Measurements from ENCODE around the gene SH3D19. TPM values are rescaled to one million over a fixed set of nuclear protein-coding genes. Genes with fewer than 3 reads are reported as not detected.
A peak's percentile ranks its signal among the peaks of the same experiment; 100 is the strongest.

SH3D19 gene
- total RNA-seq, 1 donor from 2014 or later = 121 TPM

- Histone ChIP-seq H3K4me3 (no peak overlapping the region), H3K27ac (replicated peaks) (peak overlapping the region; percentile 77), H3K9me3 (replicated peaks) (no peaks in the 10 kb centered on the region), H3K36me3 (no peaks in the 10 kb centered on the region), H3K4me1 (peaks cover 92% of the 10 kb centered on the region), H3K27me3 (ENCODE audit: low read depth) (no peaks in the 10 kb centered on the region)
- no peak for DNase-seq
- TF ChIP-seq CTCF (IDR thresholded peaks at IDR 0.05; ENCODE audit: borderline replicate concordance) = no peak
- intact Hi-C loops (cut with micrococcal nuclease) = no loop called here
Measured at GRCh38 chr4:151202381-151202780, 123.0 kb downstream of the SH3D19 start.

- intact Hi-C loops (cut with micrococcal nuclease) = no loop called here
- TF ChIP-seq CTCF (IDR thresholded peaks at IDR 0.05; ENCODE audit: borderline replicate concordance) = no peak
- no peak for DNase-seq
- no peaks in the 10 kb centered on the region for H3K36me3 ChIP-seq
- no peaks in the 10 kb centered on the region for H3K9me3 ChIP-seq (replicated peaks)
- peaks cover 89% of the 10 kb centered on the region for H3K4me1 ChIP-seq
- peak overlapping the region; percentile 77 for H3K27ac ChIP-seq (replicated peaks)
- H3K27me3 ChIP-seq (ENCODE audit: low read depth) = no peaks in the 10 kb centered on the region
- H3K4me3 ChIP-seq = peak overlapping the region; percentile 4
Measured at GRCh38 chr4:151199319-151200190, 125.8 kb downstream of the SH3D19 start.

GRCh38 chr4:151198748-151199147 lies 126.7 kb downstream of the SH3D19 start:
- DNase-seq = no peak
- Histone ChIP-seq H3K4me1 (peaks cover 81% of the 10 kb centered on the region), H3K27ac (replicated peaks) (peak overlapping the region; percentile 77), H3K4me3 (peak overlapping the region; percentile 4), H3K36me3 (no peaks in the 10 kb centered on the region), H3K9me3 (replicated peaks) (no peaks in the 10 kb centered on the region), H3K27me3 (ENCODE audit: low read depth) (no peaks in the 10 kb centered on the region)
- intact Hi-C loops (cut with micrococcal nuclease) = no loop called here
- TF ChIP-seq CTCF (IDR thresholded peaks at IDR 0.05; ENCODE audit: borderline replicate concordance) = no peak

- Histone ChIP-seq H3K9me3 (replicated peaks) (no peaks in the 10 kb centered on the region), H3K36me3 (no peaks in the 10 kb centered on the region), H3K4me3 (peak overlapping the region; percentile 7), H3K4me1 (peaks cover 81% of the 10 kb centered on the region), H3K27me3 (ENCODE audit: low read depth) (no peaks in the 10 kb centered on the region), H3K27ac (replicated peaks) (peak overlapping the region; percentile 68)
- intact Hi-C loops (cut with micrococcal nuclease) = no loop called here
- no peak for TF ChIP-seq CTCF (IDR thresholded peaks at IDR 0.05; ENCODE audit: borderline replicate concordance)
- DNase-seq = no peak
Measured at GRCh38 chr4:151197247-151197646, 128.2 kb downstream of the SH3D19 start.

GRCh38 chr4:151195801-151196200 lies 129.6 kb downstream of the SH3D19 start:
- H3K27ac ChIP-seq (replicated peaks) = peak overlapping the region; percentile 68

More at GRCh38 chr4:151195801-151196200, 129.6 kb downstream of the SH3D19 start:
- no peaks in the 10 kb centered on the region for H3K27me3 ChIP-seq (ENCODE audit: low read depth)
- H3K9me3 ChIP-seq (replicated peaks) = no peaks in the 10 kb centered on the region
- no peak overlapping the region for H3K4me3 ChIP-seq
- intact Hi-C loops (cut with micrococcal nuclease) = no loop called here
- no peak for TF ChIP-seq CTCF (IDR thresholded peaks at IDR 0.05; ENCODE audit: borderline replicate concordance)
- no peaks in the 10 kb centered on the region for H3K36me3 ChIP-seq
- DNase-seq = no peak
- H3K4me1 ChIP-seq = peaks cover 76% of the 10 kb centered on the region
